IMR-90 (cell line): Measurements from ENCODE around the gene COL4A2. TPM values are rescaled to one million over a fixed set of nuclear protein-coding genes. Genes with fewer than 3 reads are reported as not detected.

ENCODE experiments used
- ATAC-seq: fragments of 200-7000 bp; cut with Tn5 transposase; 2 replicates; pipeline ENCODE4 v1.9.1; 2020; ENCODE audit warnings: low read depth, mild to moderate bottlenecking, moderate library complexity
- BruUV-seq: library from RNA; stranded (reverse); fragments of 400-500 nt; replicated peaks from 2 replicates; lab custom pipeline; 2021; lab: Mats Ljungman, UMichigan
- CTCF ChIA-PET: fragments of 300-600 bp; formaldehyde crosslinking; extraction: SDS; loops from one replicate; lab custom pipeline; 2021; ENCODE audit warnings: antibody characterized with exemption; lab: Yijun Ruan, JAX
- POLR2A ChIA-PET: fragments of 300-600 bp; sonication (Branson Sonifier 250); formaldehyde crosslinking; loops from one replicate; lab custom pipeline; 2022; ENCODE audit warnings: antibody characterized with exemption; ENCODE audit not compliant: unreplicated experiment; lab: Charles Lee
- DNase-seq: peaks from one replicate; pipeline ENCODE4 v3.0.0; 2013
- H2AFZ ChIP-seq: replicated peaks from 2 replicates; pipeline ENCODE3; 2013; ENCODE audit warnings: low read length, mild to moderate bottlenecking; ENCODE audit not compliant: poor library complexity
- H2AK5ac ChIP-seq: 2 replicates; pipeline ENCODE4 v1.6.1; 2013; ENCODE audit warnings: low read depth, low read length, inconsistent platforms
- H2AK9ac ChIP-seq: replicated peaks from 2 replicates; pipeline ENCODE3; 2013; ENCODE audit warnings: mild to moderate bottlenecking, low read depth, low read length, moderate library complexity; ENCODE audit not compliant: poor library complexity
- H2BK120ac ChIP-seq: 2 replicates; pipeline ENCODE4 v1.6.1; 2013; ENCODE audit warnings: low read depth, low read length, inconsistent platforms
- H2BK15ac ChIP-seq: 3 replicates; pipeline ENCODE4 v1.6.1; 2013; ENCODE audit warnings: low read depth, low read length, inconsistent platforms
- H2BK20ac ChIP-seq: 2 replicates; pipeline ENCODE4 v1.6.1; 2013; ENCODE audit warnings: low read depth, mild to moderate bottlenecking, inconsistent platforms, low read length, moderate library complexity
- H2BK5ac ChIP-seq: 2 replicates; pipeline ENCODE4 v1.6.1; 2013; ENCODE audit warnings: mild to moderate bottlenecking, low read depth, low read length, inconsistent platforms; ENCODE audit not compliant: poor library complexity, severe bottlenecking
- H3K14ac ChIP-seq: replicated peaks from 2 replicates; pipeline ENCODE4 v1.6.1; 2013; ENCODE audit warnings: low read depth, low read length, inconsistent platforms
- H3K18ac ChIP-seq: 2 replicates; pipeline ENCODE4 v1.6.1; 2013; ENCODE audit warnings: low read depth, low read length, control low read depth
- H3K23ac ChIP-seq: 2 replicates; pipeline ENCODE4 v1.6.1; 2013; ENCODE audit warnings: low read depth, low read length, inconsistent platforms
- H3K27ac ChIP-seq: 2 replicates; pipeline ENCODE4 v1.5.1; 2013; ENCODE audit warnings: mild to moderate bottlenecking, control low read depth, low read length; ENCODE audit not compliant: insufficient read depth
- H3K27me3 ChIP-seq: 2 replicates; pipeline ENCODE4 v1.6.1; 2013; ENCODE audit warnings: low read length; ENCODE audit not compliant: control insufficient read depth, insufficient read depth
- H3K36me3 ChIP-seq: 2 replicates; pipeline ENCODE4 v1.6.1; 2013; ENCODE audit warnings: low read length, mixed read lengths; ENCODE audit not compliant: control insufficient read depth, insufficient read depth
- H3K4ac ChIP-seq: 2 replicates; pipeline ENCODE4 v1.6.1; 2013; ENCODE audit warnings: low read depth, low read length, inconsistent platforms
- H3K4me1 ChIP-seq: 2 replicates; pipeline ENCODE4 v1.6.1; 2013; ENCODE audit warnings: low read length, mixed read lengths; ENCODE audit not compliant: control insufficient read depth, insufficient read depth
- H3K4me2 ChIP-seq: 2 replicates; pipeline ENCODE4 v1.6.1; 2013; ENCODE audit warnings: low read depth, mild to moderate bottlenecking, control low read depth, low read length, moderate library complexity
- H3K4me3 ChIP-seq: 2 replicates; pipeline ENCODE4 v1.5.1; 2013; ENCODE audit warnings: low read depth, mild to moderate bottlenecking, control low read depth, low read length, moderate library complexity; ENCODE audit not compliant: insufficient read depth
- H3K56ac ChIP-seq: 2 replicates; pipeline ENCODE4 v1.6.1; 2013; ENCODE audit warnings: low read length, inconsistent platforms; ENCODE audit not compliant: insufficient read depth; ENCODE audit errors: extremely low read depth
- H3K79me1 ChIP-seq, 2 experiments: 2 replicates each; pipeline ENCODE4 v1.6.1; 2013; ENCODE audit warnings: low read length in 2 of 2, inconsistent platforms in 1 of 2, low read depth in 1 of 2
- H3K9ac ChIP-seq: 2 replicates; pipeline ENCODE4 v1.6.1; 2013; ENCODE audit warnings: low read depth, low read length, control low read depth
- H3K9me1 ChIP-seq: 2 replicates; pipeline ENCODE4 v1.6.1; 2013; ENCODE audit warnings: low read length, inconsistent platforms; ENCODE audit not compliant: insufficient read depth
- H3K9me3 ChIP-seq: 2 replicates; pipeline ENCODE4 v1.6.1; 2013; ENCODE audit warnings: low read length; ENCODE audit not compliant: control insufficient read depth, insufficient read depth
- H4K20me1 ChIP-seq: 2 replicates; pipeline ENCODE4 v1.6.1; 2013; ENCODE audit warnings: low read length, inconsistent platforms; ENCODE audit not compliant: insufficient read depth
- H4K5ac ChIP-seq: 2 replicates; pipeline ENCODE4 v1.6.1; 2013; ENCODE audit warnings: mild to moderate bottlenecking, low read depth, low read length, control low read depth
- H4K8ac ChIP-seq, 2 experiments: 2 replicates each; pipeline ENCODE4 v1.6.1; 2013; ENCODE audit warnings: low read depth in 2 of 2, low read length in 2 of 2, control low read depth in 1 of 2, inconsistent platforms in 1 of 2
- H4K91ac ChIP-seq: 2 replicates; pipeline ENCODE4 v1.6.1; 2013; ENCODE audit warnings: low read depth, low read length, inconsistent platforms; ENCODE audit not compliant: insufficient read depth
- BHLHE40 ChIP-seq: fragments of 150-350 bp; IDR thresholded peaks from 2 replicates; pipeline ENCODE4 v1.6.1; 2016; ENCODE audit warnings: mild to moderate bottlenecking, low read depth, low read length
- CEBPB ChIP-seq: IDR thresholded peaks from 2 replicates; pipeline ENCODE4 v1.6.1; 2012; ENCODE audit warnings: low read depth, low read length, improper control_type of control experiment
- CHD1 ChIP-seq: IDR thresholded peaks from 2 replicates; pipeline ENCODE4 v1.6.1; 2012; ENCODE audit warnings: low read depth, low read length, improper control_type of control experiment
- FOS ChIP-seq: fragments of 150-350 bp; IDR thresholded peaks from 2 replicates; pipeline ENCODE4 v1.6.1; 2016; ENCODE audit warnings: low read depth, low read length
- NFE2L2 ChIP-seq: fragments of 150-350 bp; IDR thresholded peaks from 2 replicates; pipeline ENCODE4 v1.6.1; 2016; ENCODE audit warnings: low read depth, mild to moderate bottlenecking, low read length
- RAD21 ChIP-seq: IDR thresholded peaks from 2 replicates; pipeline ENCODE4 v1.6.1; 2012; ENCODE audit warnings: low read length, improper control_type of control experiment
- RCOR1 ChIP-seq: IDR thresholded peaks from 2 replicates; pipeline ENCODE4 v1.6.1; 2012; ENCODE audit warnings: mild to moderate bottlenecking, low read length, improper control_type of control experiment; ENCODE audit not compliant: insufficient replicate concordance
- WGBS, 2 experiments: methylation state at CpG; one replicate each; pipeline versions ENCODE4 v1.1.5 to v1.1.7; 2013; ENCODE audit warnings: missing lambda C conversion rate in 2 of 2; ENCODE audit not compliant: insufficient read length in 1 of 2; ENCODE audit errors: extremely low coverage in 2 of 2; 5-methylcytosine and 5-hydroxymethylcytosine counted together
- dilution Hi-C: fragments of 300-500 bp; cut with HindIII; formaldehyde crosslinking; loops from one replicate; pipeline ENCODE4 v1.14.3; 2018; ENCODE audit warnings: low sequenced_read_pairs; ENCODE audit not compliant: unreplicated experiment
- in situ Hi-C: fragments of 300-500 bp; cut with MboI; formaldehyde crosslinking; loops from 3 replicates; pipeline ENCODE4 v1.14.3; 2019; ENCODE audit warnings: low sequenced_read_pairs, inconsistent platforms, mixed read lengths
- intact Hi-C: fragments of 100-400 bp; cut with micrococcal nuclease; formaldehyde crosslinking; loops from 2 replicates; pipeline ENCODE4 v1.10.0; 2022
- polyA plus RNA-seq, 3 experiments: library from polyadenylated mRNA; depleted of rRNA; stranded (reverse); fragments of >200 nt; gene quantifications; 2 replicates each; pipeline ENCODE4 v1.2.3, GENCODE V29; 2012; ENCODE audit warnings: low replicate concordance in 1 of 3
- total RNA-seq: library from RNA; depleted of rRNA; stranded (reverse); fragments of >200 nt; gene quantifications from 2 replicates; pipeline ENCODE4 v1.2.3, GENCODE V29; 2012
- TF ChIP-seq, protein P1 (sequence below): conservative IDR thresholded peaks from 2 replicates; pipeline ENCODE4 v1.5.1; 2012; ENCODE audit warnings: mild to moderate bottlenecking, low read depth, low read length, improper control_type of control experiment

The COL4A2 gene
- total and polyA plus RNA-seq, 2 of the 4 experiments (the other 2 are of a cell fraction) = 90.7 to 457 TPM

DNA sequence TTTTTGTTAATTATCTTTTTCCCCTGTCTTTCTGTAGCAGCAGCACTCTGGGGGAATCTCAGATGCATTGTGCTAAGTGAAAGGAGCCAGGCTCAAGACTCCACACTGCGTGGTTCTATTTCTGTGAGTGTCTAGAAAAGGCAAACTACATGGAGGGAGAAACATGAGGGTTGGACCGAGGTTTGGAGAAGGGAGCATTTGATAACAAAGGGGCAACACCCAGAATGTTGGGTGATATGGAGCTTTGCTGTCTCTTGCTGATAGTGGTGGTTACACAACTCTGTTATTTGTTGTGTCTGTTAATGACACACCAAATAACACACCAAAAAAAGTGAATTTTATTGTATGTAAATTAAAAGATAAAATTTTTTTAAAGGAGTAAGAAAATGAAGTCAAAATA, 107.8 kb downstream of the COL4A2 start:
- Histone ChIP-seq H4K91ac (no peak overlapping the region), H3K9ac (no peak overlapping the region), H2BK5ac (no peak overlapping the region), H2BK15ac (no peak overlapping the region), H3K9me3 (no peaks in the 10 kb centered on the region), H2AFZ (no peak overlapping the region), H2AK9ac (no peak overlapping the region), H3K27me3 (no peaks in the 10 kb centered on the region), H3K4ac (no peak overlapping the region), H3K56ac (no peak overlapping the region), H3K4me3 (no peak overlapping the region), H4K8ac (no peak overlapping the region), H3K23ac (no peak overlapping the region), H2BK120ac (no peak overlapping the region), H3K14ac (no peak overlapping the region), H3K4me2 (no peak overlapping the region), H3K79me1 (peaks cover 65 to 91% of the 10 kb centered on the region in 2 experiments), H4K20me1 (peaks cover 4% of the 10 kb centered on the region), H3K27ac (no peak overlapping the region), H3K9me1 (peaks cover 36% of the 10 kb centered on the region), H2AK5ac (no peak overlapping the region), H3K36me3 (peaks cover 32% of the 10 kb centered on the region), H3K4me1 (peaks cover 26% of the 10 kb centered on the region), H4K5ac (no peak overlapping the region), H3K18ac (no peak overlapping the region), H2BK20ac (no peak overlapping the region)
- intact Hi-C loops (loop anchor here (5.0 kb wide), 1 partner anchor 73 kb away; no protein-coding TSS in a partner anchor), in situ Hi-C loops (no loop called here), dilution Hi-C loops (no loop called here)
- ChIA-PET POLR2A (no interaction called here), CTCF (no interaction called here)
- DNase-seq (no peak), ATAC-seq (no peak)
- WGBS, 2 experiments = 86% methylated on average over 1 of the region's 2 CpGs; no CpG with 5 or more reads in 1 of the 2 experiments
- BruUV-seq = no TSS peak
- no peak for TF ChIP-seq RCOR1
- no peak for TF ChIP-seq BHLHE40
- no peak for TF ChIP-seq CHD1
- no peak for TF ChIP-seq NFE2L2
- TF ChIP-seq, protein P1, sequence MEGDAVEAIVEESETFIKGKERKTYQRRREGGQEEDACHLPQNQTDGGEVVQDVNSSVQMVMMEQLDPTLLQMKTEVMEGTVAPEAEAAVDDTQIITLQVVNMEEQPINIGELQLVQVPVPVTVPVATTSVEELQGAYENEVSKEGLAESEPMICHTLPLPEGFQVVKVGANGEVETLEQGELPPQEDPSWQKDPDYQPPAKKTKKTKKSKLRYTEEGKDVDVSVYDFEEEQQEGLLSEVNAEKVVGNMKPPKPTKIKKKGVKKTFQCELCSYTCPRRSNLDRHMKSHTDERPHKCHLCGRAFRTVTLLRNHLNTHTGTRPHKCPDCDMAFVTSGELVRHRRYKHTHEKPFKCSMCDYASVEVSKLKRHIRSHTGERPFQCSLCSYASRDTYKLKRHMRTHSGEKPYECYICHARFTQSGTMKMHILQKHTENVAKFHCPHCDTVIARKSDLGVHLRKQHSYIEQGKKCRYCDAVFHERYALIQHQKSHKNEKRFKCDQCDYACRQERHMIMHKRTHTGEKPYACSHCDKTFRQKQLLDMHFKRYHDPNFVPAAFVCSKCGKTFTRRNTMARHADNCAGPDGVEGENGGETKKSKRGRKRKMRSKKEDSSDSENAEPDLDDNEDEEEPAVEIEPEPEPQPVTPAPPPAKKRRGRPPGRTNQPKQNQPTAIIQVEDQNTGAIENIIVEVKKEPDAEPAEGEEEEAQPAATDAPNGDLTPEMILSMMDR = no peak
- no peak for TF ChIP-seq CEBPB
- TF ChIP-seq RAD21 = no peak
- no peak for TF ChIP-seq FOS
